ENCODE measurements around the gene HLF.

GRCh38 chr17:55324296-55324978 lies 59.7 kb downstream of the HLF start:
- TF ChIP-seq POLR2A (IDR thresholded peaks at IDR 0.05) (no peak), EP300 (IDR thresholded peaks at IDR 0.05) (no peak)

Data from stomach (tissue), 4 donors.